ENCODE data around the gene GGACT. TPM values are rescaled to one million over a fixed set of nuclear protein-coding genes. Genes with fewer than 3 reads are reported as not detected.

Gene GGACT
- total and polyA plus RNA-seq, 2 experiments from 2014 or later, result 0.70 to 5.6 TPM

DNA sequence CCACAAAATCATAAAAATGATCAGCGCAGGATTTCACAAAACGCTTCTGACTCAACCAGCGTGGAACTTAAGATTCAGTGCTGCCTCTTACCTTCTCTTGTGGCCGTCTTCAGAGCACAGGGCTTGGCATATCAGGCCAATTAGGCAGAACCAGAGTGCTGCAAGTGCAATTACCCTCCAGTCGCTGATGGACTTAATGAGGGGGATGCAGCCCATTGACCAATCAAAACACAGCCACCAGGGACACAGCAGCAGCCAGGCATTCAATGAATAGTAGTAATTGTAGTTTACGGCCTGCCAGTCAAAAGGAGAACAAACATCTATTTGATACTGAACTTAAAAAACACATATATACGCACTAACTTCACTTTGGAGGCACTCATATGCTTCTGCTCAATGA lies 47.9 kb upstream of the GGACT start:
- no peak for TF ChIP-seq EZH2phosphoT487 (IDR thresholded peaks at IDR 0.05; ENCODE audit: low read depth, severe bottlenecking, unreplicated experiment)
- TF ChIP-seq EZH2 (IDR thresholded peaks at IDR 0.05; ENCODE audit: borderline replicate concordance), result no peak
- TF ChIP-seq CTCF (IDR thresholded peaks at IDR 0.05; ENCODE audit: poor library complexity), result no peak
- Histone ChIP-seq H3K4me1 (ENCODE audit: insufficient read depth) (no peaks in the 10 kb centered on the region), H3K4me2 (no peak overlapping the region), H3K79me2 (no peaks in the 10 kb centered on the region), H3K4me3 (no peak overlapping the region), H3K9me2 (replicated peaks; ENCODE audit: insufficient read depth) (no peaks in the 10 kb centered on the region), H2AFZ (no peak overlapping the region), H3K27me3 (no peaks in the 10 kb centered on the region), H3K36me3 (replicated peaks; ENCODE audit: insufficient read depth, low read depth) (no peaks in the 10 kb centered on the region), H4K20me1 (ENCODE audit: insufficient read depth, poor library complexity, severe bottlenecking) (no peaks in the 10 kb centered on the region), H3K27ac (no peak overlapping the region), H3K9me3 (ENCODE audit: low read depth) (no peaks in the 10 kb centered on the region)
- no peak for DNase-seq (ENCODE audit: low spot score)
- 83% methylated on average over 7 of the region's 7 CpGs for WGBS (ENCODE audit: low lambda C conversion rate, missing lambda C conversion rate)

- TF ChIP-seq EZH2 (IDR thresholded peaks at IDR 0.05; ENCODE audit: borderline replicate concordance) (no peak), EZH2phosphoT487 (IDR thresholded peaks at IDR 0.05; ENCODE audit: low read depth, severe bottlenecking, unreplicated experiment) (no peak), CTCF (IDR thresholded peaks at IDR 0.05; ENCODE audit: poor library complexity) (no peak)
- Histone ChIP-seq H3K9me3 (ENCODE audit: low read depth) (no peaks in the 10 kb centered on the region), H3K4me2 (no peak overlapping the region), H3K36me3 (replicated peaks; ENCODE audit: insufficient read depth, low read depth) (no peaks in the 10 kb centered on the region), H3K27ac (no peak overlapping the region), H3K27me3 (no peaks in the 10 kb centered on the region), H2AFZ (no peak overlapping the region), H3K4me3 (no peak overlapping the region), H3K4me1 (ENCODE audit: insufficient read depth) (no peaks in the 10 kb centered on the region), H3K79me2 (no peaks in the 10 kb centered on the region), H3K9me2 (replicated peaks; ENCODE audit: insufficient read depth) (no peaks in the 10 kb centered on the region), H4K20me1 (ENCODE audit: insufficient read depth, poor library complexity, severe bottlenecking) (no peaks in the 10 kb centered on the region)
- 91% methylated on average over 7 of the region's 7 CpGs for WGBS (ENCODE audit: low lambda C conversion rate, missing lambda C conversion rate)
- no peak for DNase-seq (ENCODE audit: low spot score)
Measured at GRCh38 chr13:100636004-100636403, 47.4 kb upstream of the GGACT start.

DNA sequence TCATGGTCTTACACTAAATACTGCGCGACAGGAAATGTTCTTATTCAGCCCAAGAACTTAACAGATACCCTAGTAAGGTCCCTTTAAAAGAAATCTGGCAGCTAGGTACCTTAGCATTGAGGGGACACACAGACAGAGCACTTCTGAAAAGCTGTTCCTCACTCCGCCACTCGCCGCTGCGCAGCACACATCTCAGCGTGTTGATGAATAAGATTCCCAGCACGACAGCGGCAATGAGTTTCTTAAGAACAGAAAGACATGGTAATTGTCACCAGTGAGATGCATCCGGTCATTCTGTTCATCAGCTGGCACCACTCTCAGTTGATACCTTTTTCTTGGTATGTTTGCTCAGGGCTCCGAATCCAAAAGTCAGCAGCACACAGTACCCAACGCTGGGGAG lies 46.1 kb upstream of the GGACT start:
- no peak overlapping the region for H3K27ac ChIP-seq
- H3K4me1 ChIP-seq (ENCODE audit: insufficient read depth), result no peaks in the 10 kb centered on the region
- no peaks in the 10 kb centered on the region for H3K27me3 ChIP-seq
- H3K9me2 ChIP-seq (replicated peaks; ENCODE audit: insufficient read depth), result no peaks in the 10 kb centered on the region
- no peaks in the 10 kb centered on the region for H3K9me3 ChIP-seq (ENCODE audit: low read depth)
- no peak overlapping the region for H2AFZ ChIP-seq
- TF ChIP-seq EZH2 (IDR thresholded peaks at IDR 0.05; ENCODE audit: borderline replicate concordance), result no peak
- no peak for TF ChIP-seq CTCF (IDR thresholded peaks at IDR 0.05; ENCODE audit: poor library complexity)
- TF ChIP-seq EZH2phosphoT487 (IDR thresholded peaks at IDR 0.05; ENCODE audit: low read depth, severe bottlenecking, unreplicated experiment), result no peak
- no peak overlapping the region for H3K4me3 ChIP-seq
- no peak for DNase-seq (ENCODE audit: low spot score)
- WGBS (ENCODE audit: low lambda C conversion rate, missing lambda C conversion rate), result 95% methylated on average over 12 of the region's 12 CpGs
- H4K20me1 ChIP-seq (ENCODE audit: insufficient read depth, poor library complexity, severe bottlenecking), result no peaks in the 10 kb centered on the region
- H3K36me3 ChIP-seq (replicated peaks; ENCODE audit: insufficient read depth, low read depth), result no peaks in the 10 kb centered on the region
- H3K4me2 ChIP-seq, result no peak overlapping the region
- H3K79me2 ChIP-seq, result no peaks in the 10 kb centered on the region

DNA sequence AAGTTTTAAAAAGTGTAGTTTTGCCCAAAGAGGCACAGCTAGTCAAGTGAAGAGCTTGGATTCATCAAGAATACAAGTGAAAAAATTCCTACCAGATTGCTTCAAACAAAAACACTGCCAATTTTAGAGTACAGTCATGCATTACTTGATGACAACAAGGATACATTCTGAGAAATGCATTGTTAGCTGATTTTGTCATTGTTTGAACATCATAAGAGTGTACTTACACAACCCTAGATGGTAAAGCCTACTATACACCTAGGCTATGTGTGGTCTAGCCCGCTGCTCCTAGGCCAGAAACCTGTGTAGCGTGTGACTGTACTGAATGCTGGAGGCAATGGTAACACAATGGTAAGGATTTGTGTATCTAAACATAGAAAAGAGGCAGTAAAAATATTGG lies 44.9 kb upstream of the GGACT start:
- no peak for DNase-seq (ENCODE audit: low spot score)
- Histone ChIP-seq H3K4me2 (no peak overlapping the region), H3K36me3 (replicated peaks; ENCODE audit: insufficient read depth, low read depth) (no peaks in the 10 kb centered on the region), H3K27ac (no peak overlapping the region), H3K79me2 (no peaks in the 10 kb centered on the region), H3K27me3 (no peaks in the 10 kb centered on the region), H4K20me1 (ENCODE audit: insufficient read depth, poor library complexity, severe bottlenecking) (no peaks in the 10 kb centered on the region), H2AFZ (no peak overlapping the region), H3K9me2 (replicated peaks; ENCODE audit: insufficient read depth) (no peaks in the 10 kb centered on the region), H3K9me3 (ENCODE audit: low read depth) (no peaks in the 10 kb centered on the region), H3K4me3 (no peak overlapping the region), H3K4me1 (ENCODE audit: insufficient read depth) (no peaks in the 10 kb centered on the region)
- WGBS (ENCODE audit: low lambda C conversion rate, missing lambda C conversion rate), result 96% methylated on average over 2 of the region's 2 CpGs
- TF ChIP-seq EZH2 (IDR thresholded peaks at IDR 0.05; ENCODE audit: borderline replicate concordance), result no peak

Data from hepatocyte (in vitro differentiated cells).